Left kidney (tissue), 2 donors: ENCODE measurements around the gene CGB7. TPM values are rescaled to one million over a fixed set of nuclear protein-coding genes. Genes with fewer than 3 reads are reported as not detected.
"Not testable (repeated sequence)": the region's sequence is repeated elsewhere in the genome, so short reads cannot be mapped to it uniquely, and the experiment has no call there.

Experiments used
- DNase-seq: peaks from one replicate; pipeline ENCODE4 v3.0.0-alpha.2; 2013
- polyA plus RNA-seq: library from polyadenylated mRNA; unstranded; fragments of 120-200 nt; gene quantifications from one replicate; pipeline ENCODE4 v1.2.1, GENCODE V29; 2013; ENCODE audit not compliant: insufficient read length

The CGB7 gene
- polyA plus RNA-seq, 1 donor, result 0.78 TPM

DNA sequence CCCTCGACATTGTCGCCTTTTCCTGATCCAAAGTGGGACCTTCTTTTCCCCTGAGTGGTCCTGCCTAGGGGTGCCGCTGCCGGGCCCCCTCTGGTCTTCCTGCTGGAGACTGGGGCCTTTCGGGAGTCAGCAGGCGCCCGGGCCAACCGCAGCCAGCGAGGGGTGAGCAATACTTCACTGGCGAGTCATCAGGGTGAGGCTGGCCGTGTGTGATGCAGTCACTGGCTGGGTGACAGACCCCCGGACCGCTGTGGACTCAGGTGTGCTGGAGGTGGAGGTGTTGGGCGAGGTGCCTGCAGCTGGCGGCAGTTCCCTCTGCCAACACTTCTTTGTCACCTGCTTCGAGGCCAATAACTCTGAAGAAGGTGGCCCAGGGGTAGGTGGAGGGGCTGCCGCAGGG, 15.4 kb downstream of the CGB7 start:
- no peak for DNase-seq

DNA sequence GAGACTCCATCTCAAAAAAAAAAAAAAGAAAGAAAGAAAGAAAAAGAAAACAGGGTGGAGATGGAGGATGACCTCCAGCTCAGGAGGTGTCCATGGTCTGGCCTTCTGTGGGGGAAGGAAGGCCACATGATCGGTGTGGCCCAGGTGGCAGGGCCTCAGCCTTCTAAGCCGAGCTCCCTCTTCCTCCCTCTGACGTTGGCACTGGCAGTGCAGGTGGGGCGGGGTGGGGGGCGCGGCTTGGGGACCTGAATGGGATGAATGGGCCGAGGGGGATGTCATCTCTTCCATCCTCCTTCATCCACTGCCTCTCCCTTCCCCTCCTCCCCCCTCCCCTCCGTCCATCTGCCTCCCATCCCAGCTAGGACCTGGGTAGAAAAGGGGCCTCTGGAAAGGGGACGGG, 17.8 kb downstream of the CGB7 start:
- DNase-seq, result not testable (repeated sequence)

DNA sequence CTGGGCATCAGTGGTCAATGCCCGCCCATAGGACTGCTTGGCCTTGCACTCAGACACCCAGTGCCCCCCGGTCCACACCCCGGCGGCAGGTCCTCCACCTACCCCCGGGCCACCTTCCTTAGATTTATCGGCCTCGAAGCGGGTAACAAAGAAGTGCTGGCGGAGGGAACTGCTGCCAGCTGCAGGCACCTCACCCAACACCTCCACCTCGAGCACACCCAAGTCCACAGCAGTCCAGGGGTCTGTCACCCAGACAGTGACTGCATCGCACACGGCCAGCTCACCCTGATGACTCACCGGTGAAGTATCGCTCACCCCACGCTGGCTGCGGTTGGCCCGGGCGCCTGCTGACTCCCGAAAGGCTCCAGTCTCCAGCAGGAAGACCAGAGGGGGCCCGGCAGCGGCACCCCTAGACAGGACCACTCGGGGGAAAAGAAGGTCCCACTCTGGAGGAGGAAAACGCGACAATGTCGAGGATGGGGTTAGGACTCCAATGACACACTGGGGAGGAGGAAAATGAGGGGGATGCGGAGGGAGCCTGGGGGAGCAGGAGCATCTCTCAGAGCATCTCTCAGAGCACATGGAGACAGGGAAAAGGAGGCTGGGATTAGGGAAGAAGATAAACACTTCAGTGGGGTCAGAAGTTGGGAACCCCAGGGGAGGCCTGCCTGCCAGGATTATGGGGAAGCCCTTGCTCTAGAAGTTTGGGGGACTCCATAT, 18.8 kb downstream of the CGB7 start:
- DNase-seq, result not testable (repeated sequence)

DNA sequence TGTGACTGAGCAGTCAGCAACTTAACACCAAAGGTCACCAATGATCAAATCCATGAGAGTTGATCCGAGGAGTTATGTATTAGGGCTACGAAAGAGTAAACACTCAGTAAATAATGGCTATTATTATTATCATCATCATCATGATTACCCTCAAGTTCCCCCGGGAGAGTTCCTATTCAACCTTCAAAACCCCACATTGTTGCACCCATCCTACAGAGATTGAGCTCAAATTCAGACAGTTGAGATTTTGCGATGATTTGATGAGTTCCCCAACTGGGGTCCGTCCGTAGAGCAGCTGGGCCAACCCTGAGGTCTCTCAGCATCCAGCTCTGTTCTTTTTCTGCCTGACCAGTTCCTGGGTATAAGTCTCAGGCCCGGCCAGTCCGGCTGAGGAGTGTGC, 19.4 kb downstream of the CGB7 start:
- not testable (repeated sequence) for DNase-seq

DNA sequence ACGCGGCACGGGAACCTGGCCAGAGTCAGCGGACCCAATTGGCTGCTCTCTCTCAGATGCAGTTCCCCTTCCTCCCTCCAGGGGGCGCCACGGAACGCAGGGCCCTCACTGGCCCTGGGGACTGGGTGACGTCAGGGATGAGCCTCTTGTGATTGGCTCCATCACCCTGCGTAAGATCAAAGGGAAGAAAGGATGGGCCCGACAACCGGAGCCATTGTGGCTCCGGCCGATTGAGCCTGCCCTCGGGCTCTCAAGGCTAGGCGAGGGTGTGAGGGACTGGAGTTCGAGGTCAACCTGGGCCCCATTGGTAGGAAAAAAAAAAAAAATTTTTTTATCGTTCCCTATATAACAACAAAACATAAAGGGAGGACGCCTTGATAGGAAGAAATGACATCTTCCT, 20.7 kb downstream of the CGB7 start, which contains the start of gene CGB1:
Gene CGB1, minus strand, starts transcription at position 81 of the 400 bp plus-strand sequence. CDS start 184 bp downstream, outside the sequence.
- DNase-seq, result not testable (repeated sequence)

DNA sequence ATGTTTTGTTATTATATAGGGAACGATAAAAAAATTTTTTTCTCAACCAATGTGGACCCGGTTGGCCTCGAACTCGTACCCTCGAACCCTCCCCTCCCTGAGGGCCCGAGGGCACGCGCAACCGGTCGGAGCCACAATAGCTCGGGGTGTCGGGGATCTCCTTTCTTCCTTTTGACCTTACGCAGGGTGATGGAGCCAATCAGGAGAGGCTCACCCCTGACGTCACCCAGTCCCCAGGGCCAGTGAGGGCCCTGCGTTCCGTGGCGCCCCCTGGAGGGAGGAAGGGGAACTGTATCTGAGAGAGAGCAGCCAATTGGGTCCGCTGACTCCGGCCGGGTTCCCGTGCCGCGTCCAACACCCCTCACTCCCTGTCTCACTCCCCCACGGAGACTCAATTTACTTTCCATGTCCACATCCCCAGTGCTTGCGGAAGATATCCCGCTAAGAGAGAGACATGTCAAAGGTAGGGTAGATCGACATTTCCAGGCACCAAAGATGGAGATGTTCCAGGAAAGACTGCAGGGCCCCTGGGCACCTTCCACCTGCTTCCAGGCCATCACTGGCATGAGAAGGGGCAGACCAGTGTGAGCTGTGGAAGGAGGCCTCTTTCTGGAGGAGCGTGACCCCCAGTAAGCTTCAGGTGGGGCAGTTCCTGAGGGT, 25.8 kb downstream of the CGB7 start, which contains the start of gene CGB2:
Gene CGB2, plus strand, starts transcription at position 249 of the 660 bp plus-strand sequence. Its CDS starts 206 bp downstream, at position 455.
- DNase-seq, result not testable (repeated sequence)

DNA sequence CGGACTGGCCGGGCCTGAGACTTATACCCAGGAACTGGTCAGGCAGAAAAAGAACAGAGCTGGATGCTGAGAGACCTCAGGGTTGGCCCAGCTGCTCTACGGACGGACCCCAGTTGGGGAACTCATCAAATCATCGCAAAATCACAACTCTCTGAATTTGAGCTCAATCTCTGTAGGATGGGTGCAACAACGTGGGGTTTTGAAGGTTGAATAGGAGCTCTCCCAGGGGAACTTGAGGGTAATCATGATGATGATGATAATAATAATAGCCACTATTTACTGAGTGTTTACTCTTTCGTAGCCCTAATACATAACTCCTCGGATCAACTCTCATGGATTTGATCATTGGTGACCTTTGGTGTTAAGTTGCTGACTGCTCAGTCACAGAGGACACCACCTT, 27.2 kb downstream of the CGB7 start:
- not testable (repeated sequence) for DNase-seq

DNA sequence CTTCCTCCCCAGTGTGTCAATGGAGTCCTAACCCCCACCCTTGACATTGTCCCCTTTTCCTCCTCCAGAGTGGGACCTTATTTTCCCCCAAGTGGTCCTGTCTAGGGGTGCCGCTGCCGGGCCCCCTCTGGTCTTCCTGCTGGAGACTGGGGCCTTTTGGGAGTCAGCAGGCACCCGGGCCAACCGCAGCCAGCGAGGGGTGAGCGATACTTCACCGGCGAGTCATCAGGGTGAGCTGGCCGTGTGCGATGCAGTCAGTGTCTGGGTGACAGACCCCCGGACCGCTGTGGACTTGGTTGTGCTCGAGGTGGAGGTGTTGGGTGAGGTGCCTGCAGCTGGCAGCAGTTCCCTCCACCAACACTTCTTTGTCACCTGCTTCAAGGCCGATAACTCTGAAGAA, 27.8 kb downstream of the CGB7 start:
- not testable (repeated sequence) for DNase-seq

DNA sequence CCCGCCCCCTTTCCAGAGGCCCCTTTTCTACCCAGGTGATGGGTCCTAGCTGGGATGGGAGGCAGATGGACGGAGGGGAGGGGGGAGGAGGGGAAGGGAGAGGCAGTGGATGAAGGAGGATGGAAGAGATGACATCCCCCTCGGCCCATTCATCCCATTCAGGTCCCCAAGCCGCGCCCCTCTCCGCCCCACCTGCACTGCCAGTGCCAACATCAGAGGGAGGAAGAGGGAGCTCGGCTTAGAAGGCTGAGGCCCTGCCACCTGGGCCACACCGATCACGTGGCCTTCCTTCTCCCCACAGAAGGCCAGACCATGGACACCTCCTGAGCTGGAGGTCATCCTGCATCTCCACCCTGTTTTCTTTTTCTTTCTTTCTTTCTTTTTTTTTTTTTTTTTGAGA, 28.9 kb downstream of the CGB7 start:
- not testable (repeated sequence) for DNase-seq

DNA sequence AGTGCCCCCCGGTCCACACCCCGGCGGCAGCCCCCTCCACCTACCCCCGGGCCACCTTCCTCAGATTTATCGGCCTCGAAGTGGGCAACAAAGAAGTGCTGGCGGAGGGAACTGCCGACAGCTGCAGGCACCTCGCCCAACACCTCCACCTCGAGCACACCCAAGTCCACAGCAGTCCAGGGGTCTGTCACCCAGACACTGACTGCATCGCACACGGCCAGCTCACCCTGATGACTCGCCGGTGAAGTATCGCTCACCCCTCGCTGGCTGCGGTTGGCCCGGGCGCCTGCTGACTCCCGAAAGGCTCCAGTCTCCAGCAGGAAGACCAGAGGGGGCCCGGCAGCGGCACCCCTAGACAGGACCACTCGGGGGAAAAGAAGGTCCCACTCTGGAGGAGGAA, 31.9 kb downstream of the CGB7 start:
- not testable (repeated sequence) for DNase-seq

DNA sequence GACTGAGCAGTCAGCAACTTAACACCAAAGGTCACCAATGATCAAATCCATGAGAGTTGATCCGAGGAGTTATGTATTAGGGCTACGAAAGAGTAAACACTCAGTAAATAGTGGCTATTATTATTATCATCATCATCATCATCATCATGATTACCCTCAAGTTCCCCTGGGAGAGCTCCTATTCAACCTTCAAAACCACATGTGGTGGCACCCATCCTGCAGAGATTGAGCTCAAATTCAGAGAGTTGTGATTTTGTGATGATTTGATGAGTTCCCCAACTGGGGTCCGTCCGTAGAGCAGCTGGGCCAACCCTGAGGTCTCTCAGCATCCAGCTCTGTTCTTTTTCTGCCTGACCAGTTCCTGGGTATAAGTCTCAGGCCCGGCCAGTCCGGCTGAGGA, 32.5 kb downstream of the CGB7 start:
- not testable (repeated sequence) for DNase-seq

DNA sequence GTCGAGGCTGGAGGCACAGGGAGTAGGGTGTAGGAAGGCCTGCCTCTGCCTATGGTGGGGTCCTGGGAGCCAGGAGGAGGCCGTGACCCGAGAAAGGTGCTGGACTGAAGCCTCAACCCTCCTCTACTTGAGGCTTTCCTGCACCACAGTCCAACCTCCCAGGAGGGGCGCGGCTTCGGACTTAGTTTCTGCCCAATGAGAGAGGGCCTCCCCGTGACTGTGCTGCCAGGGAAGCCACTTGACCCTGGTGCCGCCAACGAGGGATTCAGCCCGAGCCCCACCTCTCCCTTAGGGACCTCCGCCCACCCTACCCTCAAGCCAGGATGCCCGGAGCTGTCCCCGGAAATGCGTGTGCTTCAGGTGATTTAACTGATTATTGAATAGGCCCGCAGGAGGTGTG, 33.3 kb downstream of the CGB7 start, which contains the start of gene CGB3:
Gene CGB3, minus strand, starts transcription at position 101 of the 400 bp plus-strand sequence. CDS start 362 bp downstream, outside the sequence.
- DNase-seq, result not testable (repeated sequence)

DNA sequence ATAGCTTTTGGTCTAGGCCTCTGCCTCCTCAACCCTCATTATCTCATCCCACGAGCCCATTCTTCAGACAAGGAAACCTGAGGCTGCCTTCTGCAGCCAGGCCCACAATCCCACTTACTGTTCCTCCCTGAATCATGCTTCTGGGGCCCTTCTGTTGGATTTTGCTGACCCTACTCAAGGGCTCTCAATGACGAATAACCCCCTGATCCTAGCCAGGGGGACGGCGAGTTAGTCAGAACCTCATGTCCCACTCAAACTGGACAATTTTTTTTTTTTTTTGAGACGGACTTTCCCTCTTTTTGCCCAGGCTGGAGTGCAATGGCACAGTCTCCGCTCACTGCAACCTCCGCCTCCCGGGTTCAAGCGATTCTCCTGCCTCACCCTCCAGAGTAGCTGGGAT, 35.4 kb downstream of the CGB7 start:
- DNase-seq, result no peak

DNA sequence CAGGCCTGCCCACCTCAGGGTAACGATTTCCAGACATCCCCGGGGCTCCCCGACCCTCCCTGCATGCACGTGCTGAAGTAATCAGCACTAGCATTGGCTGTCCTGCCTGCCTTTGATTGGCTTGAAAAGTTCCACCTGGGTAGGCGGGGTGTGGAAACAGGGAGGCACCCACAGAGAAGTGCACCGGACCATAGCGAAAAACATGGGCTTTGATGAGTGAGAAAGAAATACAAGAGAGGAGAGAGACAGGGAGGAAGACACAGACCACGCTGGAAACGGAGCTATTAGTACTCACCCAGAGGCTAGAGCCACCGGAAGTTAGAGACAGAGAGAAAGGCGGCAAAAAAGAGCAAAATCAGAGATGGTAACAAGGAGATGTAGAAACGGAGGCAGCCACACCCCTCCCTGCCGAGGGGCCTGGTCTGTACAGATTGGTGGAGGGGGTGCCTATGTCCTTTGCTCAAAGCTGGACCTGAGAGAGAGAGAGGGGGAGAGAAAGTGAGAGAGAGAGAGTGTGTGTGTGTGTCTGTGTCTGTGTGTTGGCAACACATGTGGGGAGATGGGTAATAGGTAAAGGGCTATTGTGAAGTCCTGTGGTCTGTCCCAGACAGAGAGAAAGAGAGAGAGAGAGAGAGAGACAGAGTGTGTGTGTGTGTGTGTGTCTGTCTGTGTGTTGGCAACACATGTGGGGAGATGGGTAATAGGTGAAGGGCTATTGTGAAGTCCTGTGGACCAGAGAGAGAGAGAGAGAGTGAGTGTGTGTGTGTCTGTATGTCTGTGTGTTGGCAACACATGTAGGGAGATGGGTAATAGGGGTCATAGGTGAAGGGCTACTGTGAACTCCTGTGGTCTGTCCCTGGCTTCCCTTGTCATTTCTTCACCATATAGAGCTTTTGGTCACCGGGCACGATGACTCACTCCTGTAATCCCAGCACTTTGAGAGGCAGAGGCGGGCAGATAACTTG, 36.3 kb downstream of the CGB7 start:
- DNase-seq, result no peak

DNA sequence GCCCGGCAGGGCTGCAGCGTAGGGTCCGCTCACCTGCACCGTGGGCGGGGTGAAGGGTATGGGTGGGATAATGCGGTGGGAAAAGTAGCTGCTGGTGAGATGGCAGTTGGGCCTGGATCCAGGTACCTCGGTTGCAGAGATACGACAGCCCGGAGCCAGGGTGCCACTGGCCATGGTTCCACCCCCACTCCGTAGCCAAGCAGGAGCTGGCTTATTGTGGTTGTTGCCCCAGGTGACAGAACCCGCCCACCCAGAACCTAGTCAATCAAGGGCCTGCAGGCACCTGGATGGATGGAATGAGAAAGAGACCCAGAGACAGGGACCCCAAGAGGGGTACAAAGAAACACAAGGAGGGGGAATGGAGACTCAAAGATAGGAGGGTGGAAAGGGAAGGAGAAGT, 37.2 kb downstream of the CGB7 start:
- DNase-seq, result no peak

DNA sequence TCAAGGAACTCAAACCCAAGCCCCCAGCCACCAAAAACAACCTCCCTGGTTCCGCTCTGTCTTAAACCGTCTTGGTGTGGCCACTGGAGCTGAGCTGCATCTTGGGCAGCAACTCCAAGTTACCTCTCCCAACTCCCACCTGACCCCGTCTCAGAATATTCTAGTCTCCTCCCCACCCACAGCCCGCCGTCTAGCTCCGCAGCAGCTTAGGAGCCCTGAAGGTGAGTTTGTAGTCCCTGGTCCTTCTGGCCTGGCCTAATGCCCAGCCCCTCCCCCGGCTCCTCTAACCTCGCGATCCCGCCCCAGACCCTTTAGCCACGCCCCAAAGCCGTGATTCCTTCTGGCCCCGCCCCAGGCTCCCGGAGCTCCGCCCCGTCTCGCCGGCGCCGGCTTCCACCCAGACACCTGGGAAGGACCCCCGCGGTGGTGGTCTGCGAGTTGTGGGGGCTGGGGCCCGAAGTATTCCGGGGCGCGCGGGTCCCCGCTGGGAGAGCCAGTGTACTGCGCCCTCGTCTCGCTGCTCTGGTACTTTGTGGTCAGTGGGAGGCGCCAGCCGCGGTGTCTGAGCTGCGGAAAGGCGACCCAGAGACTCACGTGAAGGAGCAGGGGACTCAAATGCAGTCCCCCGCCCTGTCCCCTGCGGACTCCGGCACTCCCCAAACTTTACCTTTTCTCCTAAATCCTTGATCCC, 38.2 kb downstream of the CGB7 start:
- DNase-seq, result no peak

DNA sequence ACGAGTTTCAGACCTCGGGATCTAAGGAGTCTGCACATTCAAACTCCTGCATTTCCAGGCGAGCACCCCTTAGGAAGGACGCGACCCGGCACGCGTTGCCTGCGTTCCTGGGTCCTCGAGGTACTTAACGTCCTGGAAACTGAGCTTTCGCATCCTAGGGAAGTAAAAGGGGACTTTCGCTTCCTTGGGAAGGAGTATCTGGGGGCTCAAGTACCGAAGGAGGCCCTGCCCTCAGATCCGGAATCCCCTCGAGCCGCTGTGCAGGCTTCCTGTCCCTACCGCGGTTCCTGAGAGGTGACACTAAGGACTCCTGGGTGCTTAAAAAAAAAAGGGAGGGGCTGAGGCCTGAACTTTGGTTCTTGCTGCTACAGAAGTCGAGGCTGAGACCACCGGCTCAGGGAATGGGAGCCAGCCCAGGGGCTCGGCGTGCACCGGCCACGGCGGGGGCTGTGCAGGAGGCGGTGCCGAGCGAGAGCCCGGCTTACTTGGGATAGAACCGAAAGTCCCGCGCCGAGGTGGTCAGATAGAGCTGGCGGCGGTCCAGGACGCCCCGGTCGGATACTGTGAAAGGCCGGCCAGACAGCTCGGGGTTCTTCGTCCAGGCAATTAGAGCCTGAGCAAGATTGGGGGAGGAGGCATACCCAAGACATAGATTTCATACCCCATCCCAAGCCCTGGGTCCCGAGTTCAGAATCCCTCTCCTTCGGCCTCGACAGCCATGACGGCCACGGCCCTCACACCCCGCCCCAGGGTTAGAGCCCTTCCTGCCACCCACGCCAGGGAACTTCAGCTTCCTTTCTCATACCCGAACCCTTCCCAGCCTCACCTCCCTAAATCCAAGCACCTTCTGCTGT, 38.9 kb downstream of the CGB7 start:
- DNase-seq, result not testable (repeated sequence)

DNA sequence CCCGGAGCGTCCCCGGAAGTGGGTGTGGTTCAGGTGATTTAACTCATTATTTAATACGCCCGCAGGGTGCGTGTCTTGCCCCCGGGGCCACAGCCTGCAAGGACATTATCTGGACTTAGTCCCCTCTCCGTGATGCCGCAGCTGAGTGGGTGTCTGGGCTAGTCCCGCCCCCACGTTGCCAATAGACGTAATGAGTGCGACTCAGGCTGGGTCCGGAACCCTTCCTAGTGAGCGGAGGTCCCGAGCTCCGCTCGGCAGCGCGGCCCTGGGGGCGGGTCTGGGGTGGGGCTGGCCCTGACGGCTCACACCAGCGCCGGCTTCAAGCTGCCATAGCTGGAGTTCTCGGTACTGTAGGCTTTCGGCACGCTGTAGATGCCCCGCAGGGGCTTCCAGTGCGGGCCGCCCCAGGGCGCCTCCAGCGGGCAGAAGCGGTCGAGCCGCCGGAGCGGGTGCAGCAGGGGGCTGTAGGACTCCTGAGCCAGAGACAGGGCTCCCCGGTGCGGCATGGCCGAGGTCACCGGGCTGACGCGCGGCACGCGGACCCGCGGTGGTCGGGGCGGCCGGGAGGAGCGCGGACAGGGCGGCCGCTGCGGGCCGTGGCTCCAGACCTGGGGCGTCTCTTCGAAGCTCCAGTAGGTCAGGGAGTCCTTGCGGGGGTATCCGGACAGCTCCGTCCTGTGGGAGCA, 39.7 kb downstream of the CGB7 start:
- no peak for DNase-seq

DNA sequence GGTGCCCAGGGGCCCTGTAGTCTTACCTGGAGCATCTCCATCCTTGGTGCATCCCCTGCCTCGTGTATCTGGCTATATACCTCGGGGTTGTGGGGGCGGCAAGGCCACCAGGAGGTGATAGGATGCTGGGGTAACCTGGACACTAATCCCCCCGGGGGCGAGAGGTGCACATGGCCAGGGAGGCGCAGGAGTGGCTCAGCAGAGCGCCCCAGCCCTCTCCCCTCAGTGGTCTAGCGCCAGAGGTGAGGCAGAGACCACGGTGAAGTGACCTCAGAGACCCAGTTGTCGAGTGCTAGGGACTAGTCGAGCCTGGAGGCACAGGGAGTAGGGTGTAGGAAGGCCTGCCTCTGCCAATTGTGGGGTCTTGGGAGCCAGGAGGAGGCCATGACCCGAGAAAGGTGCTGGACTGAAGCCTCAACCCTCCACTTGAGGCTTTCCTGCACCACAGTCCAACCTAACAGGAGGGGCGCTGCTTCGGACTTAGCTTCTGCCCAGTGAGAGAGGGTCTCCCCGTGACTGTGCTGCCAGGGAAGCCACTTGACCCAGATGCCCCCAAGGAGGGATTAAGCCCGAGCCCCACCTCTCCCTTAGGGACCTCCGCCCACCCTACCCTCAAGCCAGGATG, 40.4 kb downstream of the CGB7 start, which contains the start of gene LHB:
Gene LHB, minus strand, starts transcription at position 51 of the 625 bp plus-strand sequence. Its CDS starts 10 bp downstream, at position 41.
- no peak for DNase-seq
